ENCODE data around the gene KCND2. TPM values are rescaled to one million over a fixed set of nuclear protein-coding genes. Genes with fewer than 3 reads are reported as not detected.
A peak's percentile ranks its signal among the peaks of the same experiment; 100 is the strongest.
"Not testable (repeated sequence)": the region's sequence is repeated elsewhere in the genome, so short reads cannot be mapped to it uniquely, and the experiment has no call there.

The KCND2 gene
- 3.9 TPM for polyA plus RNA-seq (2013, experiment 1 of 2)
- polyA plus RNA-seq (2013, experiment 2 of 2), result 4.1 TPM

DNA sequence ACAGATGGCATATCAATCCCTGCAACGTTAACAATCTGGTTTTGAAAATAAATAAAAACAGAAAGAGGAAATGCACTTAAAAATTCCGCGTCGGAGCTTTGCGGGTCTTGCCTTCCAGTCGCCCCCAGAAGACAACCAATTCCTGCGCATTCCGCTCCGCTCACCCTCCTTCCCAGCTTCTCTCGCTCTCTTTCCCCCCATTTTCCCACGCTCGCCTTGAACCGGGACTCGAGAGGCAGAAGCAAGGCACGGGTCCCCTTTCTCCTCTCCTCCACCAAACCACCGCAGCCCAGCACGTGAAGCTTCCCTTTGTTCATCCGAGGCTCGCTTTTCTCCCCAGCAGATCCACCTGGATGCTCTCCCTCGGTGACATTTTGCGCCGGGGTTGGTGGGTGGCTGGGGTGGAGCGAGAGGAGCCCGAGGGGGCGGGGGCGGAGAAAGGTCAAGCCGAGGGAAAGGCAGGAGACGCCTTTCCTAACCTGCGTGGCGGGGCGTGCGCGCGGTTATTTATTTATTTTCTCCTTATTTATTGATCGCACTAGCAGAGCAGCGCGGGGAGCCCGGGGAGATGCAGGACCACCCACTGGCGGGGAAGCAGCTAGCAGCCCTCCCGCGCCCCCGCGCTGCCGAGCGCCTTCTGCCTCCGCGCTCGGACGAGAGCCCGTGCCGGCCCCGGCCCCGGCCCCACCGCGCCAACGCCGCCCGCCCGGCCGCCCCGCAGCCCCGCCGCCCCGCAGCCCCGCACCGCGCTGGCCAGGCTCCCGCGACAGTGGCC lies at the start of gene KCND2:
TSS of gene KCND2 (plus strand) at position 475 of the 775 bp plus-strand sequence.
- peaks cover 10% of the 10 kb centered on the region; the same call in 1 of the 2 replicates for H3K4me1 ChIP-seq (ENCODE audit: insufficient read depth, low read length)
- no peaks in the 10 kb centered on the region for H3K9me3 ChIP-seq (ENCODE audit: insufficient read depth, low read depth, low read length)
- H3K36me3 ChIP-seq (ENCODE audit: insufficient read depth, low read length), result no peaks in the 10 kb centered on the region
- under 1% methylated on average over 68 of the region's 69 CpGs for WGBS
- peak within 1 kb of the TSS; percentile 55 for H3K4me3 ChIP-seq (ENCODE audit: low read length)
- H3K27me3 ChIP-seq (ENCODE audit: insufficient read depth, low read length), result peaks cover 19% of the 10 kb centered on the region
- H3K9ac ChIP-seq (ENCODE audit: low read depth, low read length), result peak within 1 kb of the TSS; percentile 52
- H3K27ac ChIP-seq (ENCODE audit: low read depth, low read length), result no peak within 1 kb of the TSS; the same call in 1 of the 2 replicates

GRCh38 chr7:120226188-120226587 lies 46.8 kb upstream of the KCND2 start:
- Histone ChIP-seq H3K4me1 (ENCODE audit: insufficient read depth, low read length) (no peaks in the 10 kb centered on the region), H3K36me3 (ENCODE audit: insufficient read depth, low read length) (no peaks in the 10 kb centered on the region), H3K9ac (ENCODE audit: low read depth, low read length) (no peak overlapping the region), H3K9me3 (ENCODE audit: insufficient read depth, low read depth, low read length) (no peaks in the 10 kb centered on the region), H3K27me3 (ENCODE audit: insufficient read depth, low read length) (no peaks in the 10 kb centered on the region), H3K4me3 (ENCODE audit: low read length) (no peak overlapping the region), H3K27ac (ENCODE audit: low read depth, low read length) (no peak overlapping the region)
- WGBS, result 96% methylated on average over 1 of the region's 1 CpG

DNA sequence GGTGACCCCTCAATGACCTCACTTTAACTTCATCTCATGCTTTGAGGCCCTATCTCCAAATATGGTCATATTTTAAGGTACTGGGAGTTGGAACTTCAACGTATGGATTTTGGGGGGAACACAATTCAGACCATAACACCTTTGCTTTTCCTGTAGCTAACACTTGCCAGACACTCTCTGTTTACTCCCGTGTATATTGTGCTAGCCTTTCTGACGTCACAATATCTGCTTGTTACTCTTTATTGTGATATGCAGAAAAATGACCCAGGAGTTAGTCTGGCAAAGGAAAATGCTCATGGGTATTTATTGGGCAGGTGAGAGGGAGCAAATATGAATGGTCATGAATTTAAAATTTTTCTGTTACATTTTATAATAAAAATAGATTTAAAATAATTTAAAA lies 45.7 kb upstream of the KCND2 start:
- Histone ChIP-seq H3K27me3 (ENCODE audit: insufficient read depth, low read length) (no peaks in the 10 kb centered on the region), H3K27ac (ENCODE audit: low read depth, low read length) (no peak overlapping the region), H3K9me3 (ENCODE audit: insufficient read depth, low read depth, low read length) (no peaks in the 10 kb centered on the region), H3K4me3 (ENCODE audit: low read length) (no peak overlapping the region), H3K4me1 (ENCODE audit: insufficient read depth, low read length) (no peaks in the 10 kb centered on the region), H3K9ac (ENCODE audit: low read depth, low read length) (no peak overlapping the region), H3K36me3 (ENCODE audit: insufficient read depth, low read length) (no peaks in the 10 kb centered on the region)
- WGBS, result 95% methylated on average over 3 of the region's 3 CpGs

- no peak overlapping the region for H3K27ac ChIP-seq (ENCODE audit: low read depth, low read length)
- no peaks in the 10 kb centered on the region for H3K9me3 ChIP-seq (ENCODE audit: insufficient read depth, low read depth, low read length)
- no peak overlapping the region for H3K9ac ChIP-seq (ENCODE audit: low read depth, low read length)
- H3K36me3 ChIP-seq (ENCODE audit: insufficient read depth, low read length), result no peaks in the 10 kb centered on the region
- no peaks in the 10 kb centered on the region for H3K4me1 ChIP-seq (ENCODE audit: insufficient read depth, low read length)
- 93% methylated on average over 3 of the region's 3 CpGs for WGBS
- H3K4me3 ChIP-seq (ENCODE audit: low read length), result no peak overlapping the region
- H3K27me3 ChIP-seq (ENCODE audit: insufficient read depth, low read length), result no peaks in the 10 kb centered on the region
Observed at GRCh38 chr7:120229084-120229483, 43.9 kb upstream of the KCND2 start.

DNA sequence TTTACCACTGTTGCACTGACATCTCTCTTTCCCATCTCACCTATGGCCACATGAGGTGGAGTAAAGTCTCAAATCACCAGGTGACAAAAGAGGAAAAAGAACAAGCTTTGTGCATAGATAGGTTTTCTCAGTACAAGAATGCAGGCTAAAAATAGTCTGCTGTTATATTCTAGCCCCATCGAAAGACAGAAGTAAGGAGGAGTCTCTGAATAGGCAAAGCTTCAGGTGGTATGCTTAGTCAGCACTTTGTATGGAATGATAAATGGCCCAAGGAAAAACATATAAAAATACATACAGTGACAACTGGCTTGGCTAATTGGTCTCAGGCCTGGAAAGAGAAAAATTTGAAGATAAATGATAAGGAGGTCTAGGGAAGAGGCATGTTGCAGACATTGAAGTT lies 39.6 kb upstream of the KCND2 start:
- Histone ChIP-seq H3K27ac (ENCODE audit: low read depth, low read length) (no peak overlapping the region), H3K9ac (ENCODE audit: low read depth, low read length) (no peak overlapping the region), H3K4me1 (ENCODE audit: insufficient read depth, low read length) (no peaks in the 10 kb centered on the region), H3K27me3 (ENCODE audit: insufficient read depth, low read length) (no peaks in the 10 kb centered on the region), H3K9me3 (ENCODE audit: insufficient read depth, low read depth, low read length) (no peaks in the 10 kb centered on the region), H3K4me3 (ENCODE audit: low read length) (no peak overlapping the region), H3K36me3 (ENCODE audit: insufficient read depth, low read length) (no peaks in the 10 kb centered on the region)
- 91% methylated on average over 1 of the region's 1 CpG for WGBS

- H3K27ac ChIP-seq (ENCODE audit: low read depth, low read length); H3K4me3 ChIP-seq (ENCODE audit: low read length); H3K4me1 ChIP-seq (ENCODE audit: insufficient read depth, low read length); H3K9ac ChIP-seq (ENCODE audit: low read depth, low read length); H3K36me3 ChIP-seq (ENCODE audit: insufficient read depth, low read length); H3K27me3 ChIP-seq (ENCODE audit: insufficient read depth, low read length); H3K9me3 ChIP-seq (ENCODE audit: insufficient read depth, low read depth, low read length): not testable (repeated sequence)
- 96% methylated on average over 8 of the region's 8 CpGs for WGBS
Observed at GRCh38 chr7:120240350-120240749, 32.6 kb upstream of the KCND2 start.

DNA sequence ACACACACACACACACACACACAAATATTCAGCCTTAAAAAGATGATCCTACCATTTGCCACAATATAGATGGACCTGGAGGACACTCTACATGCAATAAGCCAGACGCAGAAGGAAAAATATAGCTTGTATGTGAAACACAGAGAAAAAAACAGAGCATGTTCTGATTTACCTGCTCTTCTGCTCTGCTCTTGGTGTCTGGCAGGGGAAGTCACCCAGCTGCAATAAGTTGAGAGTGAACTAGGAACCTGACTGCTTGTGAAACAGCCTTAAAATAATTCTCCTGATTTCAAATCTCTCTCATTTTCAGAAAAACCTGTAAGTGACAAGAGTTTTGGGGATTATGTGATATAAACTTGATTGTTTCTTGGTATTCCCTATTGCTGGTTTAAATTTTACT lies 31.0 kb upstream of the KCND2 start:
- H3K27ac ChIP-seq (ENCODE audit: low read depth, low read length), result no peak overlapping the region
- peaks cover 8% of the 10 kb centered on the region for H3K9me3 ChIP-seq (ENCODE audit: insufficient read depth, low read depth, low read length)
- 96% methylated on average over 1 of the region's 1 CpG for WGBS
- H3K9ac ChIP-seq (ENCODE audit: low read depth, low read length), result no peak overlapping the region
- no peak overlapping the region for H3K4me3 ChIP-seq (ENCODE audit: low read length)
- no peaks in the 10 kb centered on the region for H3K27me3 ChIP-seq (ENCODE audit: insufficient read depth, low read length)
- no peaks in the 10 kb centered on the region for H3K4me1 ChIP-seq (ENCODE audit: insufficient read depth, low read length)
- H3K36me3 ChIP-seq (ENCODE audit: insufficient read depth, low read length), result no peaks in the 10 kb centered on the region

- Histone ChIP-seq H3K27me3 (ENCODE audit: insufficient read depth, low read length) (no peaks in the 10 kb centered on the region), H3K27ac (ENCODE audit: low read depth, low read length) (no peak overlapping the region), H3K4me1 (ENCODE audit: insufficient read depth, low read length) (no peaks in the 10 kb centered on the region), H3K36me3 (ENCODE audit: insufficient read depth, low read length) (no peaks in the 10 kb centered on the region), H3K9me3 (ENCODE audit: insufficient read depth, low read depth, low read length) (peaks cover 29% of the 10 kb centered on the region), H3K4me3 (ENCODE audit: low read length) (no peak overlapping the region), H3K9ac (ENCODE audit: low read depth, low read length) (no peak overlapping the region)
- WGBS, result 94% methylated on average over 1 of the region's 1 CpG
Observed at GRCh38 chr7:120254845-120255244, 18.1 kb upstream of the KCND2 start.

DNA sequence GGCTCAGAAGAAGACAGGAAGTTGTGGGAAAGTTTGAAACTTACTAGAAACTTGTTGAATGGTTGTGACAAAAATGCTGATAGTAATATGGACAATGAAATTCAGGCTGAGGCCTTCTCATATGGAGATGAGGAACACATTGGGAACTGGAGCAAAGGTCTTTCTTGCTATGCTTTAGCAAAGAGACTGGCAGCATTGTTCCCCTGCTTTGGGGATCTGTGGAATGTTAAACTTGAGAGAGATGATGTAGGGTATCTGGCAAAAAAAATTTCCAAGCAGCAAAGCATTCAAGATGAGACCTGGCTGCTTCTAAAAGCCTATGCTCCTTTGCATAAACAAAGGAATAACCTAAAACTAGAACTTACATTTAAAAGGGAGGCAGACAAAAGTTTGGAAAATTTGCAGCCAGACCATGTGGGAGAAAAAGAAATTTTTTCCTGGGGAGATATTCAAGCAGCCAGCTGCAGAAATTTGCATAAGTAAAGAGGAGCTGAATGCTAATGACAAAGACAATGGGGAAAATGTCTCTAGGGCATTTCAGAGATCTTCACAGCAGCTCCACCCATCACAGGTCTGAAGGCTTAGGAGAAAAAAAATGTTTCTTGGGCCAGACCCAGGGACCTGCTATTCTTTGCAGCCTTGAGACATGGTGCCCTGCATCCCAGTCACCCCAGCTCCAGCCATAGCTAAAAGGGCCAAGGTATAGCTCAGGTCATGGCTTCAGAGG lies 16.5 kb upstream of the KCND2 start:
- H3K4me1 ChIP-seq (ENCODE audit: insufficient read depth, low read length), result no peaks in the 10 kb centered on the region
- no peaks in the 10 kb centered on the region for H3K36me3 ChIP-seq (ENCODE audit: insufficient read depth, low read length)
- no peak overlapping the region for H3K9ac ChIP-seq (ENCODE audit: low read depth, low read length)
- peaks cover 29% of the 10 kb centered on the region for H3K9me3 ChIP-seq (ENCODE audit: insufficient read depth, low read depth, low read length)
- peak overlapping the region; percentile 78; the same call in 1 of the 2 replicates for H3K27ac ChIP-seq (ENCODE audit: low read depth, low read length)
- no peaks in the 10 kb centered on the region for H3K27me3 ChIP-seq (ENCODE audit: insufficient read depth, low read length)
- H3K4me3 ChIP-seq (ENCODE audit: low read length), result no peak overlapping the region

DNA sequence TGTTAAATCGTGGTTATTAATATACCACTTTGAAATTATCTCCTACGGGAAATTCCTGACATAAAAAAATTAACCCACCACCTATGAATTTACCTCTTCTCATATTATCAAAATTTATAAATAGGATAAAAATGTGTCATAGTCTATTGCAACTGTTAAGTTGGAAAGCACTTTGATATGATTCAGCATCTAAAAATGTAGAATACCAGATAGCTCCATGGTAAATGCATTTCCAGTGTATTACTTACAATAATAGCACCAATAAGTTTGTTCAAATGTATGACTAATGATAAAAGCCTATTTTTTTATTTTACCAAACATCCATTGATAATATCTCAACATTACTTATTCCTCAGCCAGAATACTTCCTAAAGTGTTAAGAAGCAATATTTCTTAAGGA lies 13.6 kb upstream of the KCND2 start:
- no peak overlapping the region for H3K9ac ChIP-seq (ENCODE audit: low read depth, low read length)
- 0 out of 2 replicates have a peak, but pooled peaks cover 4% of the 10 kb centered on the region for H3K4me1 ChIP-seq (ENCODE audit: insufficient read depth, low read length)
- H3K36me3 ChIP-seq (ENCODE audit: insufficient read depth, low read length), result no peaks in the 10 kb centered on the region
- H3K27me3 ChIP-seq (ENCODE audit: insufficient read depth, low read length), result no peaks in the 10 kb centered on the region
- H3K9me3 ChIP-seq (ENCODE audit: insufficient read depth, low read depth, low read length), result peaks cover 29% of the 10 kb centered on the region
- no peak overlapping the region for H3K4me3 ChIP-seq (ENCODE audit: low read length)
- WGBS, result no CpG with 5 or more reads among the region's 2 CpGs
- H3K27ac ChIP-seq (ENCODE audit: low read depth, low read length), result no peak overlapping the region

DNA sequence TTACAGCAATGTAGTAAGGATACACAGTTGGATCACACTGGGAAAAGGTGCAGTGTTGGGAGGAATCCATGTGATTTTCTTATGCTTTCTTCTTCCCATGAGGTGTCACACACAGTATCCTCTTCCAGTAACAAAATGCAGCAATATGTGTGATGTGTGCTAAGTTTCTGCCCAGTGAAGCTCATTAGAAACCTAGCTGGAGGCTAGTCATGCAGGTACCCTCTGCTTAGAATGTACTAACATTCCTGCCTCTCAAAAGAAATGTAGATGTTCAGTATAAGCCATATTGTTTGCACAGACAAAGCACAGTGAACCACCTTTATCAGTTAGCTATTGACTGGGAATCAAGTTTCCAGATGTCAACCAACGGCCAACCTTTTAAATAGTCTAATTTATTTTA lies 12.9 kb upstream of the KCND2 start:
- Histone ChIP-seq H3K27me3 (ENCODE audit: insufficient read depth, low read length) (no peaks in the 10 kb centered on the region), H3K9ac (ENCODE audit: low read depth, low read length) (no peak overlapping the region), H3K4me3 (ENCODE audit: low read length) (no peak overlapping the region), H3K9me3 (ENCODE audit: insufficient read depth, low read depth, low read length) (peaks cover 27% of the 10 kb centered on the region), H3K27ac (ENCODE audit: low read depth, low read length) (no peak overlapping the region), H3K4me1 (ENCODE audit: insufficient read depth, low read length) (0 out of 2 replicates have a peak, but pooled peaks cover 4% of the 10 kb centered on the region), H3K36me3 (ENCODE audit: insufficient read depth, low read length) (no peaks in the 10 kb centered on the region)
- no CpG with 5 or more reads among the region's 1 CpG for WGBS
